ENCODE measurements around the gene SMARCB1.

DNA sequence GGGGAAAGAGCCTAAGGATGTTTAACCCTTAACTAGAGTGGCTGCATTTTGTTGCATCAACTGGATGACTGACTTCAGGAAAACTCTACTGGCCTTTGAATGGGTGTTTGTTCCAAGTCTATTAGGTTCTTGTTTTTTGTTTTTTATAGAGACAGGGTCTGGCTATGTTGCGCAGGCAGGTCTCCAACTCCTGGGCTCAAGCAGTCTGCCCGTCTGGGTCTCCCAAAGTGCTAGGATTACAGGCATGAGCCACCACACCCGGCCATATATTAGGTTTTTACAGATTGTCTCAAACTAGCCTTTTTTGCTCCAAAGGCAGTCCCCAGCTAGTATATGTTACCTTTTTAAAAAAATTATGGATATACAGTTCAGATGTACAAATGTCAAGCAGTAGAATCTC lies 1.1 kb downstream of the SMARCB1 start:
- TF ChIP-seq, protein P1, sequence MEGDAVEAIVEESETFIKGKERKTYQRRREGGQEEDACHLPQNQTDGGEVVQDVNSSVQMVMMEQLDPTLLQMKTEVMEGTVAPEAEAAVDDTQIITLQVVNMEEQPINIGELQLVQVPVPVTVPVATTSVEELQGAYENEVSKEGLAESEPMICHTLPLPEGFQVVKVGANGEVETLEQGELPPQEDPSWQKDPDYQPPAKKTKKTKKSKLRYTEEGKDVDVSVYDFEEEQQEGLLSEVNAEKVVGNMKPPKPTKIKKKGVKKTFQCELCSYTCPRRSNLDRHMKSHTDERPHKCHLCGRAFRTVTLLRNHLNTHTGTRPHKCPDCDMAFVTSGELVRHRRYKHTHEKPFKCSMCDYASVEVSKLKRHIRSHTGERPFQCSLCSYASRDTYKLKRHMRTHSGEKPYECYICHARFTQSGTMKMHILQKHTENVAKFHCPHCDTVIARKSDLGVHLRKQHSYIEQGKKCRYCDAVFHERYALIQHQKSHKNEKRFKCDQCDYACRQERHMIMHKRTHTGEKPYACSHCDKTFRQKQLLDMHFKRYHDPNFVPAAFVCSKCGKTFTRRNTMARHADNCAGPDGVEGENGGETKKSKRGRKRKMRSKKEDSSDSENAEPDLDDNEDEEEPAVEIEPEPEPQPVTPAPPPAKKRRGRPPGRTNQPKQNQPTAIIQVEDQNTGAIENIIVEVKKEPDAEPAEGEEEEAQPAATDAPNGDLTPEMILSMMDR (IDR thresholded peaks at IDR 0.05; ENCODE audit: insufficient read depth, low read length, poor library complexity, severe bottlenecking) = no peak
- no peak for TF ChIP-seq EZH2phosphoT487 (conservative IDR thresholded peaks at IDR 0.05; ENCODE audit: low read length)

Data from SU-DHL-6 (cell line).